Colonic mucosa (tissue), 4 donors: ENCODE data around the gene SMIM7. TPM values are rescaled to one million over a fixed set of nuclear protein-coding genes. Genes with fewer than 3 reads are reported as not detected.
"Not testable (repeated sequence)": the region's sequence is repeated elsewhere in the genome, so short reads cannot be mapped to it uniquely, and the experiment has no call there.

ENCODE experiments used
- DNase-seq: peaks from one replicate; pipeline ENCODE4 v3.0.0-alpha.2; 2020
- H3K27ac ChIP-seq: fragments of 200-600 bp; one replicate; pipeline ENCODE4 v1.8.0; 2021
- H3K27me3 ChIP-seq: fragments of 200-600 bp; one replicate; pipeline ENCODE4 v1.8.0; 2021
- H3K36me3 ChIP-seq: fragments of 200-600 bp; one replicate; pipeline ENCODE4 v1.8.0; 2021
- H3K4me1 ChIP-seq: fragments of 200-600 bp; one replicate; pipeline ENCODE4 v1.8.0; 2021; ENCODE audit warnings: mild to moderate bottlenecking
- H3K4me3 ChIP-seq: fragments of 200-600 bp; one replicate; pipeline ENCODE4 v1.8.0; 2021
- H3K9ac ChIP-seq, 2 donors: one replicate each; pipeline ENCODE4 v1.7.0; 2013; ENCODE audit warnings: control low read depth in 2 of 2, low read depth in 2 of 2, low read length in 2 of 2
- H3K9me3 ChIP-seq: fragments of 200-600 bp; one replicate; pipeline ENCODE4 v1.8.0; 2021
- CTCF ChIP-seq: fragments of 200-600 bp; IDR thresholded peaks from one replicate; pipeline ENCODE4 v1.8.0; 2022; ENCODE audit warnings: antibody characterized with exemption, mild to moderate bottlenecking
- intact Hi-C: fragments of 100-400 bp; cut with DNase I; formaldehyde crosslinking; loops from one replicate; pipeline ENCODE4 v1.14.1; 2022
- total RNA-seq, 2 donors: library from RNA; stranded (reverse); fragmentation: NEBNext Ultra II Directional in 1 of 2; extraction: Animal tissue kit (Norgen Biotek cat#: 25700) in 1 of 2; gene quantifications; one replicate each; pipeline ENCODE4 v1.2.1, GENCODE V29; 2021
- donor health status: healthy.
- donor health status: DM: no; HTN: no; CAD: no.
- donor health status: DM: no; HTN: no; CAD: no.

The SMIM7 gene
- total RNA-seq, 2 donors from 2014 or later, result 58.2 to 64.8 TPM

DNA sequence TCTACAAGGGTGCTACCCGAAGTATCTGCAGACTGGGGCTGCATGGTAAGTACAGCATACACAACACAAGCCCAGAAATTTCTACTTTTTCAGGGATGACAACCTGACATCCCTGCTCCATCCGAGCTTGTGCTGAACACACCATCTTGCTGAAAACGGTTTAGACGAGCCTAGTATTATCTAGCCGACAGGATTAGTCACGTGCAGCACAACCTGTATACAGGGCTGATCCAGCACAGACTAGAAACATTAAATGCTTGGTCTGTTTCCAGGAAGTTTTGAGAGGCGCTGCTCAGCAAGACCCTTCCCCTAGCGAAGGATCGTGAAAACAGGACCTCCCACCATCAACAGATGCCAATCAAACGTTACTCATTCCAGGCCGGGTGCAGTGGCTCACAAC, 4.2 kb downstream of the SMIM7 start:
- no peak for TF ChIP-seq CTCF
- peaks cover 17% of the 10 kb centered on the region for H3K36me3 ChIP-seq
- no peak for DNase-seq
- H3K27me3 ChIP-seq, result no peaks in the 10 kb centered on the region
- H3K4me3 ChIP-seq, result no peak overlapping the region
- no peak overlapping the region for H3K27ac ChIP-seq
- no peaks in the 10 kb centered on the region for H3K9me3 ChIP-seq
- peaks cover 10% of the 10 kb centered on the region for H3K4me1 ChIP-seq
- no peak overlapping the region for H3K9ac ChIP-seq
- intact Hi-C loops, result no loop called here

- H3K27me3 ChIP-seq, result no peaks in the 10 kb centered on the region
- no peak overlapping the region for H3K27ac ChIP-seq
- intact Hi-C loops, result no loop called here
- DNase-seq, result no peak
- H3K4me1 ChIP-seq, result peaks cover 10% of the 10 kb centered on the region
- no peak for TF ChIP-seq CTCF
- no peaks in the 10 kb centered on the region for H3K9me3 ChIP-seq
- no peak overlapping the region for H3K9ac ChIP-seq
- no peak overlapping the region for H3K4me3 ChIP-seq
- H3K36me3 ChIP-seq, result peaks cover 17% of the 10 kb centered on the region
Observed at GRCh38 chr19:16654627-16655026, 5.3 kb downstream of the SMIM7 start.

DNA sequence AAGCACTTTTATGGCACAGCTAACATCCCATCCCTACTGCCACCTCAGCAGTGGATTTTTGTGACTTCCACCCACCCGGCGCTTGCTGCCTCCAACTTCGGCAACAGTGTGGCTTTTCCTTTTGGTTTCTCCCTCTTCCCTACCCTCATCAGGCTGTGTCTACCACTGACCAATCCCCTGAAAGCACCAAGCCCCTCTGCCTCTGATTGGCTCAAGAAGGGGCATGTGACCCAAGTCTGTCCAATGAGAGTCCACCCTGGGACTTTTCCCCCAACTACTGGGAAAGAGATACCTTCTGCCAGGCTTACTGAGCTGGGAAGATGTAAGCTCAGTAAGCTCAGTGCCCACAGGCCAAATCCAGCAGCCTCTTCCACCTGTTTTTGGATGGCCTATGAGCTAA, 5.8 kb downstream of the SMIM7 start:
- no peak for TF ChIP-seq CTCF
- Histone ChIP-seq H3K9me3 (no peaks in the 10 kb centered on the region), H3K27ac (no peak overlapping the region), H3K36me3 (peaks cover 17% of the 10 kb centered on the region), H3K4me3 (no peak overlapping the region), H3K4me1 (peaks cover 10% of the 10 kb centered on the region), H3K27me3 (no peaks in the 10 kb centered on the region), H3K9ac (no peak overlapping the region)
- no peak for DNase-seq
- intact Hi-C loops, result no loop called here

DNA sequence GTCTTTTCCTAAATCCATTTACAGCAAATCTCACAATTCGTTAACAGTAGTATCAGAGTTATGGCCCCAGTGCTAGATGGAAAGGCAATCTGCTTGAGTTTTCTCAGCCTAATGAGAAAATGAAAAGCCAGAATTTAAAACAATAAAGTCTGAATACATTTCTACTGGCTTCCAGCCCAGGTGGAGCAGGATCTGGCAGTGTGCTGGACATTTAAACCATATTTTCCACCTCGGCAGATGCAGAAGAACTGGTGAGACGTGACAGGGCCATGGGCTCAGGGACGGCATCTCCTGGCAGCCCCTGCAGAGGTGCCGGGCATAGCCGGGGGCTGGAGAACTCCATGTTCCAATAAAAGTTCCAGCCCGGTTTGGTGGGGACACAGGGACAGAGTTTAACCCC, 7.1 kb downstream of the SMIM7 start:
- H3K9me3 ChIP-seq, result no peaks in the 10 kb centered on the region
- H3K4me3 ChIP-seq, result no peak overlapping the region
- no peak overlapping the region for H3K9ac ChIP-seq
- no peaks in the 10 kb centered on the region for H3K27me3 ChIP-seq
- H3K27ac ChIP-seq, result no peak overlapping the region
- DNase-seq, result no peak
- intact Hi-C loops, result no loop called here
- no peak for TF ChIP-seq CTCF
- no peaks in the 10 kb centered on the region for H3K4me1 ChIP-seq
- H3K36me3 ChIP-seq, result peaks cover 9% of the 10 kb centered on the region

DNA sequence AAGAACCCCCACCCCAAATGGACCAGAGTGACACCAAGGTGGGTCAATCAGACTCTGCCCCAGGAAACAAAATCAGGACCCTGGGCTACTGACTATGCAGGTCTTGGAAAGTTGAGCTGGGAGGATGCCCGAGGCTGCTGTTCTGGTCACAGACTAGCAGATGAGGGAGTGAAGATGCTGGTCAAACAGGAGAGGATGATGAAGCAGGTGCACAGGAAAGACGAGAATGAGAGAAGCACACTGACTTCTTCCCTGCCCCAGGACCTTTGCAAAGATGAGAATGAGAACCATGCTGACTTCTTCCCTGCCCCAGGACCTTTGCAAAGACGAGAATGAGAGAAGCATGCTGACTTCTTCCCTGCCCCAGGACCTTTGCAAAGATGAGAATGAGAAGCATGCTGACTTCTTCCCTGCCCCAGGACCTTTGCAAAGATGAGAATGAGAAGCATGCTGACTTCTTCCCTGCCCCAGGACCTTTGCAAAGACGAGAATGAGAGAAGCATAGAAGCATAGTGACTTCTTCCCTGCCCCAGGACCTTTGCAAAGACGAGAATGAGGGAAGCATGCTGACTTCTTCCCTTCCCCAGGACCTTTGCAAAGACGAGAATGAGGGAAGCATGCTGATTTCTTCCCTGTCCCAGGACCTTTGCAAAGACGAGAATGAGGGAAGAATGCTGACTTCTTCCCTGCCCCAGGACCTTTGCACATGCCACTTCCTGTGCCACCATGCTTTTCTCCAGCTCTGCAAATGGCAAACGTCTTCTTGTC, 8.3 kb downstream of the SMIM7 start:
- H3K27ac ChIP-seq, H3K4me1 ChIP-seq, H3K9ac ChIP-seq, H3K27me3 ChIP-seq, H3K36me3 ChIP-seq, intact Hi-C loops, H3K9me3 ChIP-seq, DNase-seq, H3K4me3 ChIP-seq: not testable (repeated sequence)

DNA sequence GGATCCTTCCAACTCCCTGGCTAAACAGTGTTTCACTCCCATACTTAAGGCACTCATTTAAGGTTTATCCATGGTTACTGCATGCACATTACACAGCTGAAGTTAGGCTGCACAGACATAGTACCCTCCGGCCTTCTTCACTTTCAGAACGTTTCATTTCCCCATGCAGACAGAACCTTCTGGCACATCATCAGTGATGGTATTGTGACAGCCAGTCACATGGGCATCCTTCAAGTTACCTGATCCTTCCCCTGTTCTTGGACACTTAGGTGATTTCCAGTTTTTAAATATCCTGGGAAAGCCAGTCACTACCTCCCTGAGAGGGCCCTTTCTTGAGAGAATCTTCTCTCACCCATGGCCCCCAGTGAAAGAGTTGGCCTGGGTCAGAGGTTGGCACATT, 9.1 kb downstream of the SMIM7 start:
- Histone ChIP-seq H3K27ac (no peak overlapping the region), H3K36me3 (peaks cover 8% of the 10 kb centered on the region), H3K9ac (no peak overlapping the region), H3K9me3 (no peaks in the 10 kb centered on the region), H3K4me3 (no peak overlapping the region), H3K4me1 (no peaks in the 10 kb centered on the region), H3K27me3 (no peaks in the 10 kb centered on the region)
- intact Hi-C loops, result no loop called here
- DNase-seq, result no peak
- no peak for TF ChIP-seq CTCF
